GM19468 (cell line): ENCODE results near the gene KCMF1.

Source experiments
- ATAC-seq: cut with Tn5 transposase; IDR thresholded peaks from one replicate; pipeline ENCODE4 v1.9.1; 2021; ENCODE audit warnings: mild to moderate bottlenecking, moderate library complexity, moderate number of reproducible peaks; ENCODE audit not compliant: unreplicated experiment; ENCODE audit errors: extremely low read depth

KCMF1 gene

GRCh38 chr2:85017411-85018048, 46.6 kb downstream of the KCMF1 start:
- no peak for ATAC-seq

GRCh38 chr2:85018049-85018447, 47.1 kb downstream of the KCMF1 start:
- ATAC-seq: no peak

DNA sequence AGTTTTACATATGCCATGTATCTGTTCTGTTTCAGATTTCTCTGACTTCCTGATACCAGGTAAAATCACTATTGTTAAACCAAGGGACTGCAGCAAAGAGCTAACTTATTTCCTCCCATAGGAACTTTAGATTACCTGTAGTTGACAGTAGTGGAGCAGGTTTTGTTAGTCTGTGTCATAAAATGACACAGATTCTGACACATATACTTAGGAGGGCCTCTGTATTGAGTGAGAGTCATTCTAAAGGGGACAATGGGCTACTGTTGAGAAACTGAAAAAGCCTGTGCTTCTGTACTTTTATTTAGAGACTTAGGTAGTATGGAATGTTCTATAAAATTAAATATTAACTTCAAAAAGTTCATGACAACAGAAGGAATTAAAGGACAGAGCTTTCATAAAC, 48.2 kb downstream of the KCMF1 start:
- ATAC-seq: no peak

GRCh38 chr2:85022232-85022631, 51.3 kb downstream of the KCMF1 start:
- no peak for ATAC-seq

DNA sequence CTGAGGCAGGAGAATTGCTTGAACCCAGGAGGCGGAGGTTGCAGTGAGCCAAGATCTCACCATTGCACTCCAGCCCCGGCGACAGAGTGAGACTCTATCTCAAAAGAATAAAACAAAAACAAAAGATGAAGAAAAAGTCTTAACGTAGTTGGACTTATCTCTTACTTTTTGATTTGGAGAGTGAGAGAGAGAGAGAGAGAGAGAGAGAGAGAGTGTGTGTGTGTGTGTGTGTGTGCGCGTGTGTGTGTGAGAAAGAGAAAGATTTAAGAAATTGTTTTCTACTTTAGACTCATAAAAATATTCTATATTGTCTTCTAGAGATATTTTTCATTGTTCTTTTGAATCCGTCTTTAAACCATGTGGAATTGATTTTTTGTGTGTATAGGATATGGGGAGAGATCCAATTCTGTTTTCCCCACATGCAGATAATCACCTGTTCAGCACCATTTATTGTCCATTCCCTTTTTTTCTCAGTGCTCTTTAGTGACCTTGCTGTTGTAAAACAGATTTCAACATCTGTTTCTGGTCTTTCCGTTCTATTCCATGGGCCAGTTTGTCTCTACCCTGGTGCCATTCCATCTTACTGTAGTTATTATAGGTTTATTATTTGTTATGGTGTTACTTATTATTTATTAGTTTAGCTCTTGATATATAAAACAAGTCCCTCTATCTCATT, 53.5 kb downstream of the KCMF1 start:
- no peak for ATAC-seq

- ATAC-seq: no peak
Measured at GRCh38 chr2:85032621-85033020, 61.7 kb downstream of the KCMF1 start.

DNA sequence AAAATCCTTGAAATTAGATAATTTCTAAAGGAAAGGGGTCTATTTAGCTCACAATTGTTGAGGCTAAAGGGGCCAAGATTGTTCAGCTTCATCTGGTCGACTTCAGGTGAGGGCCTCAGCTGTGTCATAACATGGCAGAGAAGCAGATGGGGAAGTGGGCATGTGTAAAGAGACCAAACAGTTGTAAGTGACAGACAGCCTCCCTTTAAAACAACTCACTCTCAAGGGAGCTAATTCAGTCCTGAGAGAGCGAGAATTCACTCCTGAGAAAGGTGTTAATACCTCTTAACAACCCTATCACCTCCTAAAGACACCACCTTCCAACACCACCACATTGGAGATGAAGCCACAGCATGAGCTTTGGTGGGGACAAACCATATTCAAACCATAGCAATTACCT, 62.4 kb downstream of the KCMF1 start:
- ATAC-seq: no peak

- no peak for ATAC-seq
Measured at GRCh38 chr2:85034158-85034557, 63.2 kb downstream of the KCMF1 start.

GRCh38 chr2:85037622-85038021, 66.7 kb downstream of the KCMF1 start:
- no peak for ATAC-seq

- no peak for ATAC-seq
Measured at GRCh38 chr2:85042330-85042729, 71.4 kb downstream of the KCMF1 start.

DNA sequence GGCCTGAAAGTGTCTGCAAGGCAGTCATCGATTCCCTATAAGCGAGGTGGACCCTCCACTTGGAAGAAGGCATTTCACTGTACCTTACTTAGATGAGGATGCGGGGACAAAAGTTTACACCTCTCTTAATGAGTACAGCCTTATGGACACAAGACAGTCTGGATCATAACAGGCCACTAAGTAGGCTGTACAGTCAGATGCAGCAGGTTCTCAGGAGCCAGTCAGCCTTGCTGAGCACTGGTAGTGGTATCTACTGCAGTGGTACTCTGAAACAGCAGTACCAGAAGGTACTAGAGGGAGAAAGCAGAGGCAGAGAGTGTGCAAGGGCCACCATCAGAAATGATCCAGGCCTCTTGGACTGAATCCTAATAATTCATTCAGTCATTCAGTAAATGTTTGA, 77.6 kb downstream of the KCMF1 start:
- no peak for ATAC-seq

DNA sequence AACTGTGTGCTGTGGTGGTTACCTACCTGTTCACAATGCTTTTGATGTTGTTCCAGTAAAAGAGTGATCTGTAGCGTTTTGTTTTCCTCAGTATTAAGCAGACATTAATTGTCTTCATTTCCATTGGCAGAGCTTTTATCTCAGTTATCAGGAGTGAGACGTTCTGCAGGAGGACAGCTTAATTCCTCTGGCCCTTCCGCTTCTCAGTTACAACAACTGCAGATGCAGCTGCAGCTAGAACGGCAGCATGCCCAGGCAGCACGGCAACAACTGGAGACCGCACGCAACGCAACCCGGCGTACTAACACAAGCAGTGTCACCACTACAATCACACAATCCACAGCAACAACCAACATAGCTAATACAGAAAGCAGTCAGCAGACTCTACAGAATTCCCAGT, 78.3 kb downstream of the KCMF1 start:
- ATAC-seq: no peak

DNA sequence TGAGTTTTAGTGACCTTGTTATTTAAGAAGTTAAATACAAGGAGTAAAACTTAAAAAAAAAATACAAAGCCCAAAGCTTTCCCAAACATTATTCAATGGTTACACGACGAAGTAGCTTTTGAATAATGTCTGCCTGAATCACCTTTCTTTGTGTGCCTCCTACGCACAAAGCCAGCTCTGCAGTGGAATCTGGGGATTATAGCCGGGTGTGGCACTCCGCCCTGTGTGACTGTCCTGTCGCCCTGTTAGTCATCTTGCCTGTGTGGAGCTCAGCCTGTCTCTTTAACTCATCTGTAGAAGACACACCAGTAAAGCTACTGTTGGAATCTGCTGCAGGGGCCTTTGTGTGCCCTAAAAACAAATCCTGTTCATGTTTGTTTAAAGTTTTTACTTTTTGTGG, 82.8 kb downstream of the KCMF1 start:
- ATAC-seq: no peak

DNA sequence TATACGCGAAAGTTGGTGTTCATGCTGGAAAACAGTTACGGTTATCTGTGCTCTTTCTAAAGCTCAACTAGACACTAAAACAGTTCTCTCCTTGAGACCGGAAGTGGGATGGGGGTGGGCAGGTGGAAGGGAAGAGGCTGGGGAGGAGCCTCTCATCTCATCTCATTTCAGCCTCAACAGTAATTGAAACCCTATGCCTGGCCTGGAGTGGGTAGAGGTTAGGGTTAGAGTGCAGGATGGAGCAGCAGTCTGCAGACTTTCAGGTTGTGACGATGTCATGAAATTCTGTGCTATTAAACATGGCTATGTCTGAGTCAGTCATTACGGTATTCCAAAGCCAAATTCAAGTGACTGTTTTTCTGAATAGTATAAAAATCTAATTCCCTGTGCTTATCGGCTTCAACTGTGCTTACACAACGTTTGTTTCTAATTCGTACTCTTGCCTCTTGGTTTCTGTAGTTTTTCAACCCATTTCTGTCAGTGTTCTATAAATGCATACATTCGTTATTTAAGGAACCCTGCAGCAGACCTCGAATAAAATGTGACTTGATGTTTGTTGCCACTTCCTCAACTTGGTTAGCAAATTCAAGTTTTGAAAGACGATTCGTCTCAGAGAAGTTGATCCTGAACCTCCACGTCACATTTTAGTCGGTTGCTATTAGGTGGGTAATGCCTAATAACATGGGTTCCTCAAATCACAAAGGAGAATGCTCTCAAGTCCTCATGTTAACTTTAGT, 86.4 kb downstream of the KCMF1 start:
- ATAC-seq: no peak

- no peak for ATAC-seq
Measured at GRCh38 chr2:85061896-85062295, 90.9 kb downstream of the KCMF1 start.

DNA sequence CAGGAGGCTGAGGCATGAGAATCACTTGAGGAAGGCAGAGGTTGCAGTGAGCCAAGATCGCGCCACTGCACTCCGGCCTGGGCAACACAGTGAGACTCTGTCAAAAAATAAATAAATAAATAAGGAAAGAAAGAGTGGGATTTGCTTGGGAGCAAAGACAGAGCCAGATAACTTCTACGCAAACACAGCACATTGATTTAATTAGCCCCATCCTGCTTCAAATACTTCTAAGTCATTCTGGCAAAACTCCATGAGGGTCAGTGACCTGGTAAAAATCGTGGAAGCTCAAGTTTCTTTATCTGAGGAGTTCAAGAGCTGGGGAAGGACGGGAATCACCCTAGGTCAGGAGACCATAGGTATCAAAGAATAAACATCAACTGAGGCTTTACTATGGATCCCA, 91.6 kb downstream of the KCMF1 start:
- ATAC-seq: no peak

GRCh38 chr2:85063981-85064599, 93.1 kb downstream of the KCMF1 start:
- no peak for ATAC-seq

GRCh38 chr2:85064927-85065577, 94.1 kb downstream of the KCMF1 start:
- no peak for ATAC-seq

- no peak for ATAC-seq
Measured at GRCh38 chr2:85066006-85066740, 95.2 kb downstream of the KCMF1 start.

GRCh38 chr2:85066874-85067351, 96.0 kb downstream of the KCMF1 start:
- ATAC-seq: no peak
